ENCODE measurements around the gene COL6A2. TPM values are rescaled to one million over a fixed set of nuclear protein-coding genes. Genes with fewer than 3 reads are reported as not detected.

The COL6A2 gene
- total RNA-seq, 1 donor = 487 TPM

DNA sequence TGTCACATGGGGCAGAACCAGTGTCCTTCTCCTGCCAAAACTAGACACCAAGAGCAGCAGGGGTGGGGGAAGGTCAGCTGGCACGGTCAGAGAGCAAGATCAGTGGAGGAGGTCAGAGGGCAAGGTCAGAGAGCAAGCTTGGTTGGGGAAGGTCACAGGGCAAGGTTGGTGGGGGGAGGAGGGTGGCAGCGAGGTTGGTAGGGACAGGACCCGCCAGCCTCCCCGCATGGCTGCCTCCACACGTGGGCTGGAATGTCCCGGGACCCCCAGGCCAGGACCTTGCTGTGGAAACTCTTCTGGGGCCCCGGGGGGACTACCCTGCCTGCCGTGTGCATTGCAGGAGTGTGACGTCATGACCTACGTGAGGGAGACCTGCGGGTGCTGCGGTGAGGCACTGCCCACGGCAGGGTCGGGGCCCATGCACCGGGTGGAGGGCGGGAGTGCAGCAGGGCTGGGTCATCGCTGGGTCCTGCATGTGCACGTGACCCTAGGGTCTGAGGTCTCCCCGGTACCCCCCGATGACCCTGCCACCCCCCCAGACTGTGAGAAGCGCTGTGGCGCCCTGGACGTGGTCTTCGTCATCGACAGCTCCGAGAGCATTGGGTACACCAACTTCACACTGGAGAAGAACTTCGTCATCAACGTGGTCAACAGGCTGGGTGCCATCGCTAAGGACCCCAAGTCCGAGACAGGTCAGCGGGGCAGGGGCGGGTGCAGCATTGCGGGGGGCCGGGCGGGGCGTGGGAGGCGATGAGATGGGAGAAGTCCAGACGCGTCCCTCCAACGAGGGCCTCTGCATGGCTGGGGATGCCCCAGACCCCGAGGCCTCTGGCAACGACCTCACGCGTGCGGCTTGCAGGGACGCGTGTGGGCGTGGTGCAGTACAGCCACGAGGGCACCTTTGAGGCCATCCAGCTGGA lies 27.3 kb downstream of the COL6A2 start:
- DNase-seq (ENCODE audit: low read depth) = no peak
- TF ChIP-seq, protein P1, sequence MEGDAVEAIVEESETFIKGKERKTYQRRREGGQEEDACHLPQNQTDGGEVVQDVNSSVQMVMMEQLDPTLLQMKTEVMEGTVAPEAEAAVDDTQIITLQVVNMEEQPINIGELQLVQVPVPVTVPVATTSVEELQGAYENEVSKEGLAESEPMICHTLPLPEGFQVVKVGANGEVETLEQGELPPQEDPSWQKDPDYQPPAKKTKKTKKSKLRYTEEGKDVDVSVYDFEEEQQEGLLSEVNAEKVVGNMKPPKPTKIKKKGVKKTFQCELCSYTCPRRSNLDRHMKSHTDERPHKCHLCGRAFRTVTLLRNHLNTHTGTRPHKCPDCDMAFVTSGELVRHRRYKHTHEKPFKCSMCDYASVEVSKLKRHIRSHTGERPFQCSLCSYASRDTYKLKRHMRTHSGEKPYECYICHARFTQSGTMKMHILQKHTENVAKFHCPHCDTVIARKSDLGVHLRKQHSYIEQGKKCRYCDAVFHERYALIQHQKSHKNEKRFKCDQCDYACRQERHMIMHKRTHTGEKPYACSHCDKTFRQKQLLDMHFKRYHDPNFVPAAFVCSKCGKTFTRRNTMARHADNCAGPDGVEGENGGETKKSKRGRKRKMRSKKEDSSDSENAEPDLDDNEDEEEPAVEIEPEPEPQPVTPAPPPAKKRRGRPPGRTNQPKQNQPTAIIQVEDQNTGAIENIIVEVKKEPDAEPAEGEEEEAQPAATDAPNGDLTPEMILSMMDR (IDR thresholded peaks at IDR 0.05; ENCODE audit: insufficient read depth, low read depth, low read length) = no peak
- no peak overlapping the region for H3K4me3 ChIP-seq (ENCODE audit: low read depth, low read length)

DNA sequence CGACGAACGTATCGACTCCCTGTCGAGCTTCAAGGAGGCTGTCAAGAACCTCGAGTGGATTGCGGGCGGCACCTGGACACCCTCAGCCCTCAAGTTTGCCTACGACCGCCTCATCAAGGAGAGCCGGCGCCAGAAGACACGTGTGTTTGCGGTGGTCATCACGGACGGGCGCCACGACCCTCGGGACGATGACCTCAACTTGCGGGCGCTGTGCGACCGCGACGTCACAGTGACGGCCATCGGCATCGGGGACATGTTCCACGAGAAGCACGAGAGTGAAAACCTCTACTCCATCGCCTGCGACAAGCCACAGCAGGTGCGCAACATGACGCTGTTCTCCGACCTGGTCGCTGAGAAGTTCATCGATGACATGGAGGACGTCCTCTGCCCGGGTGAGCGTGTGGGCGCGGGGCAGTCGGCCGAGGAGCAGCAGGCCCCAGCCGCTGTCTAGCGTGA lies 28.0 kb downstream of the COL6A2 start:
- H3K4me3 ChIP-seq (ENCODE audit: low read depth, low read length) = no peak overlapping the region
- no peak for DNase-seq (ENCODE audit: low read depth)
- TF ChIP-seq, protein P1 (IDR thresholded peaks at IDR 0.05; ENCODE audit: insufficient read depth, low read depth, low read length) = no peak

DNA sequence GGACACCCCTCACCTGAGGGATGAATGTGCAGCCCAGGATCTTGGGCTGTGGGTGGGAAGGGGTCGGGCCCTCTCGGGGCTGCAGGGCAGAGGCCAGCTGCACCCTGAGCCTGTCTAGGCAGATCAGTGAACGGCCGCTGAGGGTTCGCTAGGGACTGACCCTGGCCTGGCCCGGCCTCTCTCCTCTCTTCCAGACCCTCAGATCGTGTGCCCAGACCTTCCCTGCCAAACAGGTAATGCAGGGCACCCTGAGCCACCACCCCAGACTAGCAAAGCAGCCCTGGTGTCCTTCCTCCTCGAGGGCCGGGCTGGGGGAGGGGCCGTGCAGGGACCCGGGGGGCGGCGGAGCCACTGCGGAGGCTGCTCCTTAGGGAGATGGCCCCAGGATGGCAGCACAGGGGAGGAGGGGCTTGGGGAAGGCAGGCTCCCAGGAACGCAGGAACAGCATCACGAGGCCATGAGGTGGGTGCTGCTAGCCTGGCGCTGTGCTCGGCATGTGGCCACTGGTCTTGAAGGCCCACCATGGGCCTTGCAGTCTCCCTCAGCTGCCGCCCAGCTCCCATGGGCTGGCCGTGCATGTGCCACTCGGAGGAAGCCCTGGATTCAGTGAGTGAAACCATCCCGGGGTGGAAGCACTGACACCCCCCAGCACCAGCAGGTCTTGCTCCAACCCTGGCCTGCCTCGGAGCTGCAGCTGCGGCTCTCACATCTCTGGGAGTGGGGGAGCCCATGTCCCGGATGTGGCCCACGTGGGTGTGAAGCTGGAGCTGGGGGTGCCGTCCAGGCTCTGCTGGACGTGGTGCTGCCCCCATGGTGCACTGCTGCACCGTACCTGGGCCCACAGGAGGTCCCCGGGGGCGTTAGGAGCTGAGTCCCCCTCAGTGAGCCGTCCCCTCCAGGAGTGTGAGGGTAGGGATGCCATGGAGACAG lies 28.7 kb downstream of the COL6A2 start:
- TF ChIP-seq, protein P1 (IDR thresholded peaks at IDR 0.05; ENCODE audit: insufficient read depth, low read depth, low read length) = no peak
- H3K4me3 ChIP-seq (ENCODE audit: low read depth, low read length) = no peak overlapping the region
- DNase-seq (ENCODE audit: low read depth) = no peak

GRCh38 chr21:46127239-46128105 lies 29.6 kb downstream of the COL6A2 start:
- TF ChIP-seq, protein P1 (IDR thresholded peaks at IDR 0.05; ENCODE audit: insufficient read depth, low read depth, low read length) = no peak
- no peak overlapping the region for H3K4me3 ChIP-seq (ENCODE audit: low read depth, low read length)
- DNase-seq (ENCODE audit: low read depth) = no peak

- H3K4me3 ChIP-seq (ENCODE audit: low read depth, low read length) = no peak overlapping the region
- TF ChIP-seq, protein P1 (IDR thresholded peaks at IDR 0.05; ENCODE audit: insufficient read depth, low read depth, low read length) = no peak
- peak; percentile 76 for DNase-seq (ENCODE audit: low read depth)
Measured at GRCh38 chr21:46128106-46128932, 30.4 kb downstream of the COL6A2 start.
